ENCODE measurements around the gene EXOC4. TPM values are rescaled to one million over a fixed set of nuclear protein-coding genes. Genes with fewer than 3 reads are reported as not detected.

The EXOC4 gene
- total and polyA plus RNA-seq, 2 donors (not counting 3 experiments of a cell fraction or from before 2014, with no cell fraction given): 20.3 to 73.1 TPM

DNA sequence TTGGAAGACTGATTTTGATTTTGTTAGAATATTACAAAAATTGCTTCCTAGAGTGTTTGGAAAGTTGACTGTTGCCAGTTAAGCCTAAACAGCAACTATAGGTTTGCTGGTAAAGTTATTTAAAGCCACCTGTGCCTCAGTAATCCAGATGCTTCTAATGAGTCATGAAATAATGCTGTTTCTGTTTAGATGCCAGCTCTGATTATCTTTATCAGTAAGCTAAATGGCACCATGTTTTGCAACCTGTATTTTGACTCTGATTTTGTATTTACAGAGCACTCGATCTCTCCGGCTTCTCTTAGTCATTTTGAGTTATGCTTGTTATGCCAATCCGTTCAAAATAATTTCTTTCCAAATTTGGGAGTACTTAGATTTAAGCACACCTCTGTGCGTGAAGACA is 366.1 kb downstream of the EXOC4 start:
- Histone ChIP-seq H3K79me2 (ENCODE audit: control insufficient read depth, insufficient read depth, low read length) (no peaks in the 10 kb centered on the region), H3K4me2 (ENCODE audit: insufficient read depth, low read length) (no peak overlapping the region), H3K9me3 (replicated peaks; ENCODE audit: control insufficient read depth, insufficient read depth, low read length) (no peaks in the 10 kb centered on the region), H3K27me3 (ENCODE audit: control insufficient read depth in 2 of 2, insufficient read depth in 2 of 2, low read length in 2 of 2) (no peaks in the 10 kb centered on the region), H4K20me1 (replicated peaks; ENCODE audit: control insufficient read depth, extremely low read depth, insufficient read depth, low read length) (no peaks in the 10 kb centered on the region), H3K9ac (replicated peaks; ENCODE audit: extremely low read depth, insufficient read depth, low read length) (no peak overlapping the region), H3K27ac (ENCODE audit: insufficient read depth, low read depth, low read length) (no peak overlapping the region), H3K4me1 (ENCODE audit: control insufficient read depth, extremely low read depth, insufficient read depth, low read length) (no peaks in the 10 kb centered on the region), H3K4me3 (replicated peaks in 1 of 3; ENCODE audit: insufficient read depth in 1 of 3, low read depth in 1 of 3, low read length in 3 of 3) (no peak overlapping the region), H2AFZ (ENCODE audit: low read depth, low read length) (no peak overlapping the region), H3K36me3 (ENCODE audit: control insufficient read depth in 2 of 2, extremely low read depth in 1 of 2, insufficient read depth in 2 of 2, low read length in 2 of 2) (no peaks in the 10 kb centered on the region), H3K9me1 (replicated peaks; ENCODE audit: control insufficient read depth, extremely low read depth, insufficient read depth, low read length) (no peaks in the 10 kb centered on the region)
- dilution Hi-C loops (cut with MboI; ENCODE audit: extremely low pct_ligation_motif_present, low sequenced_read_pairs) (no loop called here), intact Hi-C loops (cut with micrococcal nuclease) (loop anchor here (1.0 kb wide), 1 partner anchor 14 kb away; no protein-coding TSS in a partner anchor)
- ChIA-PET POLR2A (no interaction called here), CTCF (no interaction called here)
- no peak for DNase-seq (ENCODE audit: low read depth, low spot score)
- TF ChIP-seq GATA2 (IDR thresholded peaks at IDR 0.05; ENCODE audit: insufficient read depth, insufficient read length, low read depth, low read length): no peak
- no peak for TF ChIP-seq CTCF (IDR thresholded peaks at IDR 0.05; ENCODE audit: extremely low read depth in 1 of 2, insufficient read depth in 1 of 2, low read depth in 1 of 2, low read length in 2 of 2)
- no peak for TF ChIP-seq MYC (IDR thresholded peaks at IDR 0.05; ENCODE audit: low read depth, low read length)
- TF ChIP-seq POLR2AphosphoS5 (IDR thresholded peaks at IDR 0.05; ENCODE audit: insufficient read depth, low read depth, low read length): no peak
- TF ChIP-seq JUN (IDR thresholded peaks at IDR 0.05; ENCODE audit: borderline replicate concordance, insufficient read depth, insufficient read length, low read depth): no peak
- TF ChIP-seq FOS (IDR thresholded peaks at IDR 0.05; ENCODE audit: borderline replicate concordance, insufficient read depth, low read length): no peak
- TF ChIP-seq, protein P1, sequence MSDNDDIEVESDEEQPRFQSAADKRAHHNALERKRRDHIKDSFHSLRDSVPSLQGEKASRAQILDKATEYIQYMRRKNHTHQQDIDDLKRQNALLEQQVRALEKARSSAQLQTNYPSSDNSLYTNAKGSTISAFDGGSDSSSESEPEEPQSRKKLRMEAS (IDR thresholded peaks at IDR 0.05; ENCODE audit: insufficient read depth, insufficient read length): no peak
- no peak for TF ChIP-seq POLR2A (IDR thresholded peaks at IDR 0.05; ENCODE audit: low read depth, low read length)
- TF ChIP-seq EZH2 (IDR thresholded peaks at IDR 0.05; ENCODE audit: borderline replicate concordance, low read depth, low read length, severe bottlenecking): no peak
- no peak for FAIRE-seq
- BruUV-seq (replicated peaks): no TSS peak
